ENCODE results near the gene PPARA. TPM values are rescaled to one million over a fixed set of nuclear protein-coding genes. Genes with fewer than 3 reads are reported as not detected.

The PPARA gene
- total and polyA plus RNA-seq, 12 donors: 5.1 to 208 (median 37.4) TPM

- Histone ChIP-seq H3K27me3 (no peaks in the 10 kb centered on the region), H3K9me3 (replicated peaks in 1 of 3) (no peaks in the 10 kb centered on the region), H3K4me1 (replicated peaks in 1 of 2) (peaks cover under 1 to 14% of the 10 kb centered on the region in 2 donors), H3K27ac (peak overlapping the region in 1 of 5 donors; percentile 89), H3K4me3 (no peak overlapping the region), H3K36me3 (replicated peaks in 1 of 2) (no peaks in the 10 kb centered on the region)
- no peak for DNase-seq
- TF ChIP-seq POLR2A (IDR thresholded peaks at IDR 0.05): no peak
- WGBS, 4 donors: 90 to 93% (median 90%) methylated on average over 16 of the region's 16 CpGs
- intact Hi-C loops (cut with DNase I): no loop called here
Observed at GRCh38 chr22:46140989-46141928, 9.1 kb upstream of the PPARA start.

- WGBS, 4 donors: 83 to 90% (median 90%) methylated on average over 12 to 14 of the region's 14 CpGs
- TF ChIP-seq POLR2A (IDR thresholded peaks at IDR 0.05) (no peak), CTCF (IDR thresholded peaks at IDR 0.05) (no peak)
- Histone ChIP-seq H3K4me1 (replicated peaks in 1 of 2) (peaks cover 0 to 14% of the 10 kb centered on the region in 2 donors), H3K27ac (no peak overlapping the region), H3K4me3 (no peak overlapping the region), H3K9me3 (replicated peaks in 1 of 3) (no peaks in the 10 kb centered on the region), H3K27me3 (no peaks in the 10 kb centered on the region), H3K36me3 (replicated peaks in 1 of 2) (no peaks in the 10 kb centered on the region)
- intact Hi-C loops (cut with DNase I): no loop called here
- DNase-seq: peak in 1 of 7 donors; percentile 9
Observed at GRCh38 chr22:46142548-46143490, 7.5 kb upstream of the PPARA start.

GRCh38 chr22:46143491-46144147 is 6.7 kb upstream of the PPARA start:
- intact Hi-C loops (cut with DNase I): no loop called here
- Histone ChIP-seq H3K36me3 (replicated peaks in 1 of 2) (no peaks in the 10 kb centered on the region), H3K9me3 (replicated peaks in 1 of 3) (no peaks in the 10 kb centered on the region), H3K4me3 (no peak overlapping the region), H3K27me3 (no peaks in the 10 kb centered on the region), H3K27ac (no peak overlapping the region), H3K4me1 (replicated peaks in 1 of 2) (peaks cover 0 to 14% of the 10 kb centered on the region in 2 donors)
- 66 to 79% (median 74%) methylated on average over 4 to 8 of the region's 8 CpGs for WGBS, 4 donors
- no peak for TF ChIP-seq POLR2A (IDR thresholded peaks at IDR 0.05)
- TF ChIP-seq CTCF (IDR thresholded peaks at IDR 0.05): no peak
- peak in 1 of 7 donors; percentile 13 for DNase-seq

- no peak overlapping the region for H3K4me3 ChIP-seq
- no peaks in the 10 kb centered on the region for H3K9me3 ChIP-seq (replicated peaks in 1 of 3)
- peak in 1 of 7 donors; percentile 19 for DNase-seq
- 91 to 94% (median 92%) methylated on average over 14 of the region's 14 CpGs for WGBS, 4 donors
- H3K27ac ChIP-seq: no peak overlapping the region
- H3K36me3 ChIP-seq (replicated peaks in 1 of 2): no peaks in the 10 kb centered on the region
- H3K27me3 ChIP-seq: no peaks in the 10 kb centered on the region
- TF ChIP-seq CTCF (IDR thresholded peaks at IDR 0.05) (no peak), POLR2A (IDR thresholded peaks at IDR 0.05) (no peak)
- intact Hi-C loops (cut with DNase I): no loop called here
- peaks cover 0 to 5% of the 10 kb centered on the region in 2 donors for H3K4me1 ChIP-seq (replicated peaks in 1 of 2)
Observed at GRCh38 chr22:46145361-46145851, 4.9 kb upstream of the PPARA start.
